GM21528 (cell line): ENCODE measurements around the gene PLXND1.
"Not testable (repeated sequence)": the region's sequence is repeated elsewhere in the genome, so short reads cannot be mapped to it uniquely, and the experiment has no call there.

Experiments used
- ATAC-seq: cut with Tn5 transposase; IDR thresholded peaks from one replicate; pipeline ENCODE4 v1.9.1; 2021; ENCODE audit warnings: mild to moderate bottlenecking, moderate library complexity; ENCODE audit not compliant: unreplicated experiment, low FRiP score

PLXND1 gene

DNA sequence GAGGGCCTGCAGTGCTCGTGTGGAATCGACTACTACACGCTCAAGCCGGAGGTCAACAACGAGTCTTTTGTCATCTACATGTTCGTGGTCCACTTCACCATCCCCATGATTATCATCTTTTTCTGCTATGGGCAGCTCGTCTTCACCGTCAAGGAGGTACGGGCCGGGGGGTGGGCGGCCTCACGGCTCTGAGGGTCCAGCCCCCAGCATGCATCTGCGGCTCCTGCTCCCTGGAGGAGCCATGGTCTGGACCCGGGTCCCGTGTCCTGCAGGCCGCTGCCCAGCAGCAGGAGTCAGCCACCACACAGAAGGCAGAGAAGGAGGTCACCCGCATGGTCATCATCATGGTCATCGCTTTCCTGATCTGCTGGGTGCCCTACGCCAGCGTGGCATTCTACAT is 74.2 kb downstream of the PLXND1 start:
- no peak for ATAC-seq

DNA sequence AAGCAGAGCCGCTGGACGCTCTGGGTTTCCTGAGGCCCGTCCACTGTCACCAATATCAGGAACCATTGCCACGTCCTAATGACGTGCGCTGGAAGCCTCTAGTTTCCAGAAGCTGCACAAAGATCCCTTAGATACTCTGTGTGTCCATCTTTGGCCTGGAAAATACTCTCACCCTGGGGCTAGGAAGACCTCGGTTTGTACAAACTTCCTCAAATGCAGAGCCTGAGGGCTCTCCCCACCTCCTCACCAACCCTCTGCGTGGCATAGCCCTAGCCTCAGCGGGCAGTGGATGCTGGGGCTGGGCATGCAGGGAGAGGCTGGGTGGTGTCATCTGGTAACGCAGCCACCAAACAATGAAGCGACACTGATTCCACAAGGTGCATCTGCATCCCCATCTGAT is 74.8 kb downstream of the PLXND1 start:
- ATAC-seq: no peak

DNA sequence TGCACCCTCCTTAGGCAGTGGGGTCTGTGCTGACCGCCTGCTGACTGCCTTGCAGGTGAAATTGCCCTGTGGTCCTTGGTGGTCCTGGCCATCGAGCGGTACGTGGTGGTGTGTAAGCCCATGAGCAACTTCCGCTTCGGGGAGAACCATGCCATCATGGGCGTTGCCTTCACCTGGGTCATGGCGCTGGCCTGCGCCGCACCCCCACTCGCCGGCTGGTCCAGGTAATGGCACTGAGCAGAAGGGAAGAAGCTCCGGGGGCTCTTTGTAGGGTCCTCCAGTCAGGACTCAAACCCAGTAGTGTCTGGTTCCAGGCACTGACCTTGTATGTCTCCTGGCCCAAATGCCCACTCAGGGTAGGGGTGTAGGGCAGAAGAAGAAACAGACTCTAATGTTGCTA is 75.7 kb downstream of the PLXND1 start:
- no peak for ATAC-seq

DNA sequence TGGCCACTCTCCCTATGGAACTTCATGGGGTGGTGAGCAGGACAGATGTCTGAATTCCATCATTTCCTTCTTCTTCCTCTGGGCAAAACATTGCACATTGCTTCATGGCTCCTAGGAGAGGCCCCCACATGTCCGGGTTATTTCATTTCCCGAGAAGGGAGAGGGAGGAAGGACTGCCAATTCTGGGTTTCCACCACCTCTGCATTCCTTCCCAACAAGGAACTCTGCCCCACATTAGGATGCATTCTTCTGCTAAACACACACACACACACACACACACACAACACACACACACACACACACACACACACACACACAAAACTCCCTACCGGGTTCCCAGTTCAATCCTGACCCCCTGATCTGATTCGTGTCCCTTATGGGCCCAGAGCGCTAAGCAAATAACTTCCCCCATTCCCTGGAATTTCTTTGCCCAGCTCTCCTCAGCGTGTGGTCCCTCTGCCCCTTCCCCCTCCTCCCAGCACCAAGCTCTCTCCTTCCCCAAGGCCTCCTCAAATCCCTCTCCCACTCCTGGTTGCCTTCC is 76.2 kb downstream of the PLXND1 start:
- ATAC-seq: no peak

DNA sequence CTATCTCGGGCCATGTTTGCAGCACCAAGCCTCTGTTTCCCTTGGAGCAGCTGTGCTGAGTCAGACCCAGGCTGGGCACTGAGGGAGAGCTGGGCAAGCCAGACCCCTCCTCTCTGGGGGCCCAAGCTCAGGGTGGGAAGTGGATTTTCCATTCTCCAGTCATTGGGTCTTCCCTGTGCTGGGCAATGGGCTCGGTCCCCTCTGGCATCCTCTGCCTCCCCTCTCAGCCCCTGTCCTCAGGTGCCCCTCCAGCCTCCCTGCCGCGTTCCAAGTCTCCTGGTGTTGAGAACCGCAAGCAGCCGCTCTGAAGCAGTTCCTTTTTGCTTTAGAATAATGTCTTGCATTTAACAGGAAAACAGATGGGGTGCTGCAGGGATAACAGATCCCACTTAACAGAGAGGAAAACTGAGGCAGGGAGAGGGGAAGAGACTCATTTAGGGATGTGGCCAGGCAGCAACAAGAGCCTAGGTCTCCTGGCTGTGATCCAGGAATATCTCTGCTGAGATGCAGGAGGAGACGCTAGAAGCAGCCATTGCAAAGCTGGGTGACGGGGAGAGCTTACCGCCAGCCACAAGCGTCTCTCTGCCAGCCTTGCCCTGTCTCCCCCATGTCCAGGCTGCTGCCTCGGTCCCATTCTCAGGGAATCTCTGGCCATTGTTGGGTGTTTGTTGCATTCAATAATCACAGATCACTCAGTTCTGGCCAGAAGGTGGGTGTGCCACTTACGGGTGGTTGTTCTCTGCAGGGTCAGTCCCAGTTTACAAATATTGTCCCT is 76.9 kb downstream of the PLXND1 start:
- no peak for ATAC-seq

DNA sequence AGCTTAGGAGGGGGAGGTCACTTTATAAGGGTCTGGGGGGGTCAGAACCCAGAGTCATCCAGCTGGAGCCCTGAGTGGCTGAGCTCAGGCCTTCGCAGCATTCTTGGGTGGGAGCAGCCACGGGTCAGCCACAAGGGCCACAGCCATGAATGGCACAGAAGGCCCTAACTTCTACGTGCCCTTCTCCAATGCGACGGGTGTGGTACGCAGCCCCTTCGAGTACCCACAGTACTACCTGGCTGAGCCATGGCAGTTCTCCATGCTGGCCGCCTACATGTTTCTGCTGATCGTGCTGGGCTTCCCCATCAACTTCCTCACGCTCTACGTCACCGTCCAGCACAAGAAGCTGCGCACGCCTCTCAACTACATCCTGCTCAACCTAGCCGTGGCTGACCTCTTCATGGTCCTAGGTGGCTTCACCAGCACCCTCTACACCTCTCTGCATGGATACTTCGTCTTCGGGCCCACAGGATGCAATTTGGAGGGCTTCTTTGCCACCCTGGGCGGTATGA is 77.8 kb downstream of the PLXND1 start, which contains the start of gene RHO:
Gene RHO (plus strand): TSS at position 51 of the 512 bp plus-strand sequence. CDS start 95 bp downstream, at position 146.
- no peak for ATAC-seq

DNA sequence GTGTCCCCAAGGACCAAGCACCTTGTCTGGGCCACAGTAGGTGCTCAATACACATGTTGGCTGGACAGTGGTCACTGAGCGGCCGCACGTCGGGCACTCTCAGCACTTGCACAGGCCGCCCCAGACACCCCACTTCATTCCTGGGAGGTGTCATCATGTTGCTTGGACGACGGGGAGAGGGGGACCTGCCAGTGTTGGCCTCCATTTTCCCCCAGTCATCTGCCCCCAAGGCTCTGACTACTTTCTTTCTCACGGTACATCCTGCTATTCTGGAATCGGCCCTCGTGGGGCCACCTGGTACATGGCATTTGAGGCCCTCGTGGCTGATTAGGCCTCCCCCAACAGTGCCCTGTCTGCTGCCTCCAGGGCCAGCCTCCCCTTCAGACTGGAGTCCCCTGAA is 79.2 kb downstream of the PLXND1 start:
- no peak for ATAC-seq

DNA sequence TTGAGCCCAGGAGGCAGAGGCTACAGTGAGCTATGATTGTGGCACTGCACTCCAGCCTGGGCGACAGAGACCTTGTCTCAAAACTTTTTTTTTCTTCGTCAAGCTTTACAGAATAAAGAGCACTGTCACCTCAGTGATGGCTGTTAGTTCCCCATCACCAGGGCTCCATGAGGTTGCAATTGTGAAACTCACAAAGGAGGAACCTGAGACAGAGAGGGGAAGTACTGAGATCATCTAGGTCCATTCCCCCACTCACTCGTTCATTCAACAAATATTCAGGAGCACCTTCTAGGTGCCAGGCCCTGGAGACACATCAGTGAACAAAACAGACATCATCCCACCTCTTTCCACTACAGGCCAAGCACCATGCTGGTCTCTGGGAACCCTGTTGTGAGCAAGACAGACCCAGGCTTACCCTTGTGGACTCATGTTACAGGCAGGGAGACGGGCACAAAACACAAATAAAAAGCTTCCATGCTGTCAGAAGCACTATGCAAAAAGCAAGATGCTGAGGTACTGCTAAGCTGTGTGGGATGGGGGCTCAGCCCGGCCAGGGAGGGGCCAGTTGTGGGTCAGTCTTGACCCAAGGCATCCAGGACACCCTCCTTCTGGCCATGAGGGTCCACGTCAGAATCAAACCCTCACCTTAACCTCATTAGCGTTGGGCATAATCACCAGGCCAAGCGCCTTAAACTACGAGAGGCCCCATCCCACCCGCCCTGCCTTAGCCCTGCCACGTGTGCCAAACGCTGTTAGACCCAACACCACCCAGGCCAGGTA is 80.2 kb downstream of the PLXND1 start:
- ATAC-seq: peak; percentile 75

DNA sequence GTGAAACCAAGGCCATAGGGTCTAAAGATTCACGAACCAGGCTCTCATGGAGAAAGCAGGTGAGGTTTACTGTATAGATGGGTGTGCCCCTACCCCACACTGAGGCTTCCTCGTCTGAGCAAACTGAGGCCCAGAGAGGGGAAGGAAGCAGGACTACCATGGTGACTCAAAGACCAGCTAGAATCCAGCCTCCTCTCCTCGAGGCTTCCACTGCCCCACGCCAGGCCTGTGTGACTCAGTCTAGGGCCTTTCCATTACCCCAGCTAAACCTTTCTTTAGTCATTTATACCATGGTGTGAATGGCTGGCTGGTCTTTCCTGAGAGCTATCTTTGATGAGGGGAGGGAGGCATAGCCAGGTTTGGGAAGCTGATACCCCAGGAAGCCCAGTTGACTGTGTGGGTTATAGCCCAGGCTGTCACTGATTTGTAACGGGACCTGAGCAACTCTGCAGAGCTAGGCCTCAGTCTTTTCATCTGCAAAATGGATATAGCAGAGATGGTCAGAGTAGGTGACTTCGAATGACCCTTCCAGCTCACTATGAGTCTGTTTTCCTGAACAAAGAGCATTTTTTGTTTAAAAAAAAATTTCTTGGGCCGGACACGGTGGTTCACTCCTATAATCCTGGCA is 81.0 kb downstream of the PLXND1 start:
- no peak for ATAC-seq

DNA sequence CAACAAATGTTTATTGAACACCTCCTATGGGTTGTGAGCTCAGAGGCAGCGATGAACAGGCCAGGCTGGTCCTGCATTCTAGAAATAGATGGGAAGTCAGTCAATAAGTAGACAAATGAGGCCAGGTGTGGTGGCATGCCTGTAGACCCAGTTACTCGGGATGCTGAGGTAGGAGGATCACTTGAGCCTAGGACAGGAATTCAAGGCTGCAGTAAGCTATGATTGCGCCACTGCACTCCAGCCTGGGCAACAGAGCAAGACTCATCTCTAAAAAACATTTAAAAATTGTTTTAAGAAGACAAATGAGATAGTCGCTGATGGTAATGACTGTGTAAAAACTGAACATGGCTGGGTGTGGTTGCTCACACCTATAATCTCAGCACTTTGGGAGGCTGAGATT is 82.4 kb downstream of the PLXND1 start:
- no peak for ATAC-seq

DNA sequence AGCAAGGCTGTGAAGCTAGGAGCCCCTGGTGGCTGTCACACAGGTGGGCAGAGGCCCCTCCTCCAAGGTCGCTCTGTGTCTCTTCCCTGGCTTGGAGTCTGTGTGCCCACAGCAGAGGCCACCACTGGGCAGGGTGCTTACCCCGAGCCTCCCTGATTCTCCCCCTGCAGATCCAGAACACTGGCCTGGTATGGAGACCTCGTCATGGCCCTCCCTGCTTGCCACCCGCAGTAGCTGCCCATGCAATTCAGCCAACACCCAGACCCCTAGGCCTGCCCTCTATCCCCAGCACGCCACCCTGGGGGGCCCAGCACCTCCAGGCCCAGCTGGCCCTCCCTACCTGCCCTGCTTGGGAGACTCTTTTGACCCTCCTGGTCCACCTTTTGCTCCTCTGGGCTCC is 83.5 kb downstream of the PLXND1 start:
- ATAC-seq: no peak

DNA sequence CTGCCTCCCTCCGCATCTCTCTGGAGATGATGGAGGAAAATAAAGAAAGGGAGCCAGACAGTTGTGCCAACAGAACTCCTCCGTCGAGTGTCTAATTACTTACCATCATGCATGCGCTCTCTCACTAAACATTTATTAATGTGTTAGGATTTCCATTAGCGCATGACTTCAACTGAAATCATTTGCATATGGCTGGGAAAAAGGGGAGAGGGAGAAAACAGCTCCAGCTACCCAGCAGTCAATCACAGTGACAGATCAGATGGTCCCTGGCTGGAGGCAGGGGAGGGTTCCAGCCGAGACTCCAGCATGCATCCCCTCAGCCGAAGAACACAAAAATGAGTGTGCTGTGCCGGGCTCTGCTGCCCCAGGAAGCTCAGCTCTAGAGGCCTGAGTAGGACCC is 84.9 kb downstream of the PLXND1 start:
- ATAC-seq: no peak

DNA sequence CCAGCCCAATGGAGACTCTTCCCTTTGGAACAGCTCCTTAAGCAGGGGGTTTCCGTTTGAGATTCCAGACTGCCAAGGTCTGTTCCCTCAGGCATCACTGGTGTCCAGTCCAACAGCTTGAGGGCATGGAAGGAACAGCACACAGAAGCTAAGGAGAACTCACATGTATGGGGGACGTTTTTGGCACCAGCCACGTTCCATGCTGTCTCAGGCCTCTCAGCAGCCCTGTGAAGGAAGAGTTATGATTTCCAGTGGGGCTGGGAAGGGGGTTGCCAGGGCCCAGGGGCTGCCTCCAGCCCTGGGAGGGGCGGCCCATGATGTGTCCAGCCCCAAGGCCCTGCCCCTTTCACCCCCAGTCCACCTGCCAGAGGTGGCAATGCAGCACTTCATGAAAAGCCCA is 85.5 kb downstream of the PLXND1 start:
- ATAC-seq: no peak

DNA sequence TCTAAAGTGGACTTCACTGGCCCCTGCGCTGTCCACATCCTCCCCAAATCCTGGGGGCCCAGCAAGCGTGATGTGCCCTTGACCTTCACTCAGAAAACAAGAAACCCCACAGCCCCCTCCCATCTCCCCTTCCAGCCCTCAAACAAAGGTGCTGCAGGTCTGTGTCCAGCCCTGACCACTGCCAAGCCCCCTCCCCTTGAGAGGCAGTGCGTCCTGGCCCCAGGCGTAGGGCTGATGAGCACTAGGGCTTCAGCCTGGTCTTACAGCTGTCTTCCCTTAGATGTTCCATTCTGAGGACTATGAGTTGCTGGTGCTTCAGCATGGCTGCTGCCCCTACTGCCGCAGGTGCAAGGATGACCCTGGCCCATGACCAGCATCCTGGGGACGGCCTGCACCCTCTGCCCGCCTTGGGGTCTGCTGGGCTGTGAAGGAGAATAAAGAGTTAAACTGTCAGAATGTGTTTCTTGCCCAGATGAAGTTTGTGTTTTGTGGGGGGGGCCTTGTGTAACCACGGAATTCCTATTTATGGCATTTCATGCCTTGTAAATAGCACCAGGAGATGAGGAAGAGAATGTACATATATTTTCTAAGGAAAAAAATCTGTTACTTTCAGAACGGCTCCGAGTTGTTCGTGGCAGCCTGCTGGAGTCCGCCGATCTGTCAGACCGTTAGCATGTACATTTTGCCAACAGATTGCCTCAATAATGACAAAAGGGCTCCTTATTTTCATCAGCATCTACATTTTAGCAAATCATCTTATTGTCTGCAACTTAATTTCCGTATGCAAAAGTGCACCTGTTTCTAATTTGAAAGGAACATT is 86.4 kb downstream of the PLXND1 start:
- no peak for ATAC-seq

DNA sequence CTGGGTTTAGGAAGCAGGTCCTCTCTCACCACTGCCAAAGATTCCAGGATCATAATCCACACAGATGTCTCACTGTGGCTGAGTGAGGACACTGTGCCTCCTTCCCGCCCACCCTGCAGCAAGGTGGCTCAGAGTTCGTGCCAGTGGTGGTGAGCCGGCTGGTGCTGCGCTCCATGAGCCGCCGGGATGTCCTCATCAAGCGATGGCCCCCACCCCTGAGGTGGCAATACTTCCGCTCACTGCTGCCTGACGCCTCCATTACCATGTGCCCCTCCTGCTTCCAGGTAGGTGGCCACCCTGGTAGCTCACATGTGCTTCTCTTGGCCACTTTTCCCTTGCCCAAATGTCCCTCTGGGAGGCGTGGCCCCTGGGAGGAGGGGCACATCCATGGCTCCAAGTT is 87.0 kb downstream of the PLXND1 start:
- no peak for ATAC-seq

DNA sequence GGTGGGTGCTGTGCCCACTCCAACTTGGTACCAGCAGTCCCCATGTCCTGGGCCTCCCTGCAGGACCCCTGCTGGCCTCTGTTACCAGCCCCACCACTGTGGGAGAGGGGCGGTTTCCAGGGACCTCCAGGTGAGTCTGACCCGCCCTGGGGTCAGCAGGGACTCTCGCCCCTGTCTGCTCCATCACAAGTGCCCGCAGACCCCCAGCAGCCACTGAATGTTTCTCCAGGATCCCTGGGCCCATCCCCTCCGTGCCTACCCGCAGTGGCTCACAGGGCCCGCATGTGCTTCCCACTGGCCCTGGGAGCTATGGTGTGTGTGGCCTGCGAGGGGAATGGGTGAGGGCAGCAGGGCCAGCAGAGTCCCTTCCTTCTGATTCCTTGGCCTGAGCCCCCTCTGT is 87.9 kb downstream of the PLXND1 start:
- ATAC-seq: no peak

DNA sequence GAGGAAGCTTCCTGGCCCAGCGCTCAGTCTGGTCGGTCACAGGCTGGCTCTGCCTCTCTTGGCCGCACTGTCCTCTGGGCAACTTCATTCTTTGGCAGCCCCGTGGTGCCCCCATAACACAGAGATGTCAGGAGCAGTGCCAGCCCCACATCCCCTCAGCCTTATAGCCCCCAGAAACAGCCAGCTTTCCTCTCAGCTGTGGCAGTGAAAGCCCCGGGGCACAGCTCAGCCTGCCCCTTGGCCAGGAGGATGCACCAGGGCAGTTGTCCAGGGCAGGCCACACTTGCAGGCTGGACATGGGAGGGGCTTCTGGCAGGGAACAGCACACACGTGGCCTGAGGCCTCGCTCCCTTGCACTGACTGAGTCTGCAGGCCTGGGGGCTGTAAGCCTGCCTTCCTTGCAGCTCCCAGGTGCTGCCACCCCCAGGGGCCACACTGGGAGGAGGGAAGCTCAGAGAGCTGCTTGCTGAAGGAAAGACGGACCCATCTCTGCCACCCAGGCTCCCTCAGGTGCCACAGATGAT is 88.4 kb downstream of the PLXND1 start:
- no peak for ATAC-seq

DNA sequence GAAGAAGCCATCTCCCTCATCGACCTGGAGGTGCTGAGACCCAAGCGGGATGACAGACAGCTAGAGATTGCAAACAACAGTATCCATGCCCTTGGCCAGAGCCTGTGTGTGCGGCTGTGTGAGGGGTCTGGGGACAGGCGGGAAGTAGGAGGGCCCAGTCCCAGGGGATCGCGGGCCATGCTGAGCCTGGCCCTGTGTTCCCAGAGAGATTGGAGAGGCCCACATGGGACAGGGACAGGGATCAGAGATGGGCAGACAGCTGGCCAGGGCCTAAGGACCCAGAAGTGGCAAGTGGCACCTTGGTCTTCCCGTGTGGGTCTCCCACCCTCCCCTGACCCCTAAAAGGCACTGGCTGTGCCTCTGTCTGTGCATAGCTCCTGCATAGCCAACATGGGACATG is 89.0 kb downstream of the PLXND1 start:
- ATAC-seq: no peak

DNA sequence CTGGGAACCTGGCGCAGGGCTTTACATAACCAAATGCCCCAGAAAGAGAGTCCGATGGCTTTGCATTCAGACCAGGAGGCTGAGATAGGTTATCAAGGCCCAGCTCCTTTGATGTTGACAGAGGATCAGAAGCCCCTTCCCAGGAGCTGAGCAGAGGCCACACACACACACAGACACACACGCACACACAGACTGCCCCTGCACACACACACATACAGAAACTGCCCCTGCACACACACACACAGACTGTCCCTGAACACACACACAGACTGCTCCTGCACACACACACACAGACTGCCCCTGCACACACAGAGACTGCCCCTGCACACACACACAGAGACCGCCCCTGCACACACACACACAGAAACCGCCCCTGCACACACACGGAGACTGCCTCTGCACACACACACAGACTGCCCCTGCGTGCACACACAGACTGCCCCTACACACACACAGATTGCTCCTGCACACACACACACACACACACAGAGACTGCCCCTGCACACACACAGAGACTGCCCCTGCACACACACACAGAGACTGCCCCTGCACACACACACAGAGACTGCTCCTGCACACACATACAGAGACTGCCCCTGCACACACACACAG is 90.5 kb downstream of the PLXND1 start:
- not testable (repeated sequence) for ATAC-seq
